ENCODE data around the gene TMPRSS15. TPM values are rescaled to one million over a fixed set of nuclear protein-coding genes. Genes with fewer than 3 reads are reported as not detected.

The TMPRSS15 gene
- total RNA-seq, 1 experiment from 2014 or later, result not detected

DNA sequence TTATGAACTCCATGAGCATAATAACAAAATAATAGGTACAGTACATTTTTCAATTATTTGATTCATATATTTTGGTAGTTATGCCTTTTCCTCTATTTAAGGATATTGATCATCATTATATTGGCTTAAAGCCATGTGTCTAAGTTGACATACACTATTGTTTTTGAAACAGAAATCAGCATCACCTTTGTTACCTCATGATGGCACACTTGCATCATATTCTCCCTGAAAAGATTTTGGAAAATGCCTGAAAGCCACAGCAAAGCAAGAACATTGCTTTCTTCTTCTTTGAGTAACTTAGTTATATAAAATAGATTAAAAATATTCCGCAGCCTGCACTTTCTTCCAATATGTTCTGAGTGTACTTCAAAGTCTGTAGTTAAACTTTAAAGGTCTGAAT, 33.3 kb downstream of the TMPRSS15 start:
- no peak overlapping the region for H2AFZ ChIP-seq
- H3K36me3 ChIP-seq (ENCODE audit: low read depth), result no peaks in the 10 kb centered on the region
- no peaks in the 10 kb centered on the region for H3K27me3 ChIP-seq (ENCODE audit: insufficient read depth, low read depth)
- intact Hi-C loops (cut with micrococcal nuclease; ENCODE audit: unreplicated experiment), result no loop called here
- no peak overlapping the region for H3K27ac ChIP-seq
- H3F3A ChIP-seq (ENCODE audit: insufficient read depth, low read depth), result no peaks in the 10 kb centered on the region
- H3K4me2 ChIP-seq, result no peak overlapping the region
- no peaks in the 10 kb centered on the region for H4K20me1 ChIP-seq (ENCODE audit: insufficient read depth)
- H3K4me1 ChIP-seq (replicated peaks; ENCODE audit: insufficient read depth), result no peaks in the 10 kb centered on the region
- CTCF ChIA-PET, result no interaction called here
- no peak for TF ChIP-seq EZH2 (IDR thresholded peaks at IDR 0.05; ENCODE audit: low read depth)
- TF ChIP-seq, protein P1, sequence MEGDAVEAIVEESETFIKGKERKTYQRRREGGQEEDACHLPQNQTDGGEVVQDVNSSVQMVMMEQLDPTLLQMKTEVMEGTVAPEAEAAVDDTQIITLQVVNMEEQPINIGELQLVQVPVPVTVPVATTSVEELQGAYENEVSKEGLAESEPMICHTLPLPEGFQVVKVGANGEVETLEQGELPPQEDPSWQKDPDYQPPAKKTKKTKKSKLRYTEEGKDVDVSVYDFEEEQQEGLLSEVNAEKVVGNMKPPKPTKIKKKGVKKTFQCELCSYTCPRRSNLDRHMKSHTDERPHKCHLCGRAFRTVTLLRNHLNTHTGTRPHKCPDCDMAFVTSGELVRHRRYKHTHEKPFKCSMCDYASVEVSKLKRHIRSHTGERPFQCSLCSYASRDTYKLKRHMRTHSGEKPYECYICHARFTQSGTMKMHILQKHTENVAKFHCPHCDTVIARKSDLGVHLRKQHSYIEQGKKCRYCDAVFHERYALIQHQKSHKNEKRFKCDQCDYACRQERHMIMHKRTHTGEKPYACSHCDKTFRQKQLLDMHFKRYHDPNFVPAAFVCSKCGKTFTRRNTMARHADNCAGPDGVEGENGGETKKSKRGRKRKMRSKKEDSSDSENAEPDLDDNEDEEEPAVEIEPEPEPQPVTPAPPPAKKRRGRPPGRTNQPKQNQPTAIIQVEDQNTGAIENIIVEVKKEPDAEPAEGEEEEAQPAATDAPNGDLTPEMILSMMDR (conservative IDR thresholded peaks at IDR 0.05), result no peak
- H3K79me2 ChIP-seq (ENCODE audit: low read depth), result no peaks in the 10 kb centered on the region
- DNase-seq, result no peak
- H3K9me2 ChIP-seq (ENCODE audit: insufficient read depth), result no peaks in the 10 kb centered on the region
- no peak overlapping the region for H3K4me3 ChIP-seq
- no TSS peak for BruUV-seq (replicated peaks)
- POLR2A ChIA-PET (ENCODE audit: unreplicated experiment), result no interaction called here
- H3K9me3 ChIP-seq (ENCODE audit: insufficient read depth, low read depth), result no peaks in the 10 kb centered on the region

DNA sequence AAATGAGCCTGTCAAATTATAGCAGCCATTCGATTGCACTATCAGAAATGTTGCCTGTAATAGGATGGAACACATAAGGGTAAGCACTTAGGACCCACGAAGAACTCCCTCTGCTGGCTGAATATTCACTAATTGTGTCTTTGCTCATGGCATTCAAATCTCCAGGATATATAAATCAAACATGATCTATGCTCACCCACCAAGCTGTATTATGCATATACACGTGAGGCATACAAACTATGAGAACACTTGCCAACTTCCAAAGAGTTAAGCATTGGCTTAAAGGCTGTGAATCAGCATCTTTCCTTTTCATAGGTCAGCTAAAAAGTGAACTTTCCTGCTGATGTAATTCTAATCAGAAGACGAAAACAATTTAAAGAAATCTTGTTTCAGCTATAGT, 34.5 kb downstream of the TMPRSS15 start:
- H3K9me3 ChIP-seq (ENCODE audit: insufficient read depth, low read depth), result no peaks in the 10 kb centered on the region
- POLR2A ChIA-PET (ENCODE audit: unreplicated experiment), result no interaction called here
- H3K4me1 ChIP-seq (replicated peaks; ENCODE audit: insufficient read depth), result no peaks in the 10 kb centered on the region
- no peak overlapping the region for H3K4me3 ChIP-seq
- H3K27me3 ChIP-seq (ENCODE audit: insufficient read depth, low read depth), result no peaks in the 10 kb centered on the region
- BruUV-seq (replicated peaks), result no TSS peak
- no peak for TF ChIP-seq EZH2 (IDR thresholded peaks at IDR 0.05; ENCODE audit: low read depth)
- TF ChIP-seq, protein P1 (conservative IDR thresholded peaks at IDR 0.05), result 0 out of 2 replicates have a peak, but pooled peaks have one; percentile 28
- intact Hi-C loops (cut with micrococcal nuclease; ENCODE audit: unreplicated experiment), result loop anchor here (5.0 kb wide), 1 partner anchor 77 kb away; no protein-coding TSS in a partner anchor
- no peaks in the 10 kb centered on the region for H3K36me3 ChIP-seq (ENCODE audit: low read depth)
- CTCF ChIA-PET, result no interaction called here
- no peaks in the 10 kb centered on the region for H3K79me2 ChIP-seq (ENCODE audit: low read depth)
- no peak overlapping the region for H2AFZ ChIP-seq
- H3K27ac ChIP-seq, result no peak overlapping the region
- no peaks in the 10 kb centered on the region for H3F3A ChIP-seq (ENCODE audit: insufficient read depth, low read depth)
- no peaks in the 10 kb centered on the region for H3K9me2 ChIP-seq (ENCODE audit: insufficient read depth)
- H4K20me1 ChIP-seq (ENCODE audit: insufficient read depth), result no peaks in the 10 kb centered on the region
- DNase-seq, result no peak
- no peak overlapping the region for H3K4me2 ChIP-seq

DNA sequence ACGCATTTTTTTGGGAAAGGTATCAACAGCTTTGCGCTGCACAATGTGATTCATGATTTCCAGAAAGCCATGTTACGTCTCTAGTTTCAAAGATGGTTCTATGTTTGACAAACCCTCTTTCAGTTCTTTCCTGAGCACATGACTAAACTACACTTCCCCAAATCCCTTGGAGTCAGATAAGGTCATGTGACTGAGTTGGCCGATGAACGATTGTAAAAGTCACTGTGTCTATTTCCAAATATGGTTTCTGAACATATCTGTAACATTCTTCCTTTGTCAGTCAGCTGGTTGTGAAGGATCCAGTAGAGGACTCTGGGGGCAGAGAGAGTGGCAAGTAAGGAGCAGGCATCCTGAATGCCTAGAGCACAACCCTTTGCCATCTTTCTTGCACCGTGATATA, 35.4 kb downstream of the TMPRSS15 start:
- no peaks in the 10 kb centered on the region for H3F3A ChIP-seq (ENCODE audit: insufficient read depth, low read depth)
- CTCF ChIA-PET, result no interaction called here

DNA sequence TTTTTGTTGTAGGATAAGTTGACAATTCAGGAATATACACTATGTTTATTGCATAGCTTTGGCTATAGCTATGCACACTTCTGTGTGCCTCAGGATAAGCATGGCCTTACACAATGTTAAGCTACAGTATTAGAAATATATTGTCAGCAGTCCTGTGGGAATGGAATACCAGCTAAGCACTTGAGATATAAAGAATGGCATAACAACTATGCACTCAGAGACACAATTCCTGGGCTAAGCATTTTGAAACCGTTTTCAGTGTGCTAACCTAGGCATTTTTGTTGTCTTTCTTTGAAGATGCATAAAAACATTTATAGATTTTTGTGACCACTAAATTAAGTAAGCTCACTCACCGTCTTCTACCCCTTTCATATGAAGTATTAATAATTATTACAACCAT, 46.8 kb downstream of the TMPRSS15 start:
- H4K20me1 ChIP-seq (ENCODE audit: insufficient read depth), result no peaks in the 10 kb centered on the region
- no peaks in the 10 kb centered on the region for H3K9me2 ChIP-seq (ENCODE audit: insufficient read depth)
- no TSS peak for BruUV-seq (replicated peaks)
- no peak for DNase-seq
- no peaks in the 10 kb centered on the region for H3K9me3 ChIP-seq (ENCODE audit: insufficient read depth, low read depth)
- intact Hi-C loops (cut with micrococcal nuclease; ENCODE audit: unreplicated experiment), result no loop called here
- no peaks in the 10 kb centered on the region for H3F3A ChIP-seq (ENCODE audit: insufficient read depth, low read depth)
- no peak for TF ChIP-seq EZH2 (IDR thresholded peaks at IDR 0.05; ENCODE audit: low read depth)
- TF ChIP-seq, protein P1 (conservative IDR thresholded peaks at IDR 0.05), result no peak
- no peaks in the 10 kb centered on the region for H3K27me3 ChIP-seq (ENCODE audit: insufficient read depth, low read depth)
- H3K79me2 ChIP-seq (ENCODE audit: low read depth), result no peaks in the 10 kb centered on the region
- ChIA-PET CTCF (no interaction called here), POLR2A (ENCODE audit: unreplicated experiment) (no interaction called here)
- no peak overlapping the region for H3K4me3 ChIP-seq
- no peak overlapping the region for H2AFZ ChIP-seq
- no peaks in the 10 kb centered on the region for H3K4me1 ChIP-seq (replicated peaks; ENCODE audit: insufficient read depth)
- H3K27ac ChIP-seq, result no peak overlapping the region
- H3K36me3 ChIP-seq (ENCODE audit: low read depth), result no peaks in the 10 kb centered on the region
- no peak overlapping the region for H3K4me2 ChIP-seq

More for the DNA sequence above, 35.4 kb downstream of the TMPRSS15 start:
- no peak overlapping the region for H3K4me3 ChIP-seq
- intact Hi-C loops (cut with micrococcal nuclease; ENCODE audit: unreplicated experiment), result loop anchor here (5.0 kb wide), 1 partner anchor 76 kb away; no protein-coding TSS in a partner anchor
- H3K79me2 ChIP-seq (ENCODE audit: low read depth), result no peaks in the 10 kb centered on the region
- H3K27me3 ChIP-seq (ENCODE audit: insufficient read depth, low read depth), result no peaks in the 10 kb centered on the region
- H2AFZ ChIP-seq, result no peak overlapping the region
- no TSS peak for BruUV-seq (replicated peaks)
- no peak overlapping the region for H3K27ac ChIP-seq
- POLR2A ChIA-PET (ENCODE audit: unreplicated experiment), result no interaction called here
- no peaks in the 10 kb centered on the region for H3K9me3 ChIP-seq (ENCODE audit: insufficient read depth, low read depth)
- no peak overlapping the region for H3K4me2 ChIP-seq
- no peaks in the 10 kb centered on the region for H3K4me1 ChIP-seq (replicated peaks; ENCODE audit: insufficient read depth)
- DNase-seq, result no peak
- H4K20me1 ChIP-seq (ENCODE audit: insufficient read depth), result no peaks in the 10 kb centered on the region
- no peaks in the 10 kb centered on the region for H3K36me3 ChIP-seq (ENCODE audit: low read depth)
- no peaks in the 10 kb centered on the region for H3K9me2 ChIP-seq (ENCODE audit: insufficient read depth)
- TF ChIP-seq EZH2 (IDR thresholded peaks at IDR 0.05; ENCODE audit: low read depth), result no peak
